Stromal cell of bone marrow (primary cell): ENCODE data around the gene MACF1.
A peak's percentile ranks its signal among the peaks of the same experiment; 100 is the strongest.

Experiments used
- DNase-seq: peaks from one replicate; pipeline ENCODE4 v3.0.0-alpha.2; 2012; ENCODE audit warnings: low read depth

Gene MACF1

DNA sequence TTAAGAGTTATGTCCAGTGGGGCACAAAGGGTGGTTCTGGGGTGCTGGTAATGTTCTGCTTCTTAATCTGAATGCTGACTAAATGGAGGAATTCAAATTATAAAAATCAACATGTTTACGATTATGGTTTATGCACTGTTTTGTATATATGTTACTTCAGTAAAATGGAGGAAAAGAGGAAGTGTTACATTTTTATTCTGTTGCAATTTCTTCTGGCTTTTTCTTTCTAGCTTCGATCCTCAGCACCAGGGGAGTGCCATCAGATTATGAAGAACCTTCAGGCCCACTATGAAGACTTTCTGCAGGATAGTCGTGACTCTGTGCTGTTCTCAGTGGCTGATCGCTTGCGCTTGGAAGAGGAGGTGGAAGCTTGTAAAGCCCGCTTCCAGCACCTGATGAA is 105.5 kb downstream of the MACF1 start:
- no peak for DNase-seq

DNA sequence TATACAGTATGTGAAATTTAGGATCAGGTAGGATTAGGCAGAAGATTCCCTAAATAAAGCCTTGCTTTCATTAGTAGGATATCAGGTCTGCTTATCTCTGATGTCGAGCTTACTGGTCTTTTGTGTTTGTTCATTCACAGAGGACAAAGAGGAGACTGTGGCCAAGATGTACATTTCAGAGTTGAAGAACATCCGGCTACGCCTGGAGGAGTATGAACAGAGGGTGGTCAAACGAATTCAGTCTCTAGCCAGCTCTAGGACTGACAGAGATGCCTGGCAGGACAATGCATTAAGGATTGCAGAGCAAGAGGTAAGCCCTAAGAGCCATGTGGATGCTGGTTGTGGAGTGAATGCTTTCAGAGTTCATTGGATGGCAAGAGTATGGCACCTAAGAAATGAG is 106.2 kb downstream of the MACF1 start:
- DNase-seq: no peak

DNA sequence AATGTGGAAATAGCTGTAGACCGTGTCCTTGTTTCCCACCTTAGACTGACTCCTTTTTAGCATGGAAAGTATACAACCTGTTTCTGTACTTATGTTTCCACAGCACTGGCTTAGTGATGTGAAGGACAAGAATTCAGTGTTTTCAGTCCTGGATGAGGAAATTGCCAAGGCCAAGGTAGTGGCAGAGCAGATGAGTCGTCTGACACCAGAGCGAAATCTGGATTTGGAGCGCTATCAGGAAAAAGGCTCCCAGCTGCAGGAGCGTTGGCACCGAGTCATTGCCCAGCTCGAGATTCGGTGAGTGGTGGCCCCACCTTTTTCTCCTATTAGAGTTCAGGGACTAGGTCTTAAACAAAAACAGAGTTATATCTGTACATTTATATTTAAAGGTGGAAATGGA is 112.6 kb downstream of the MACF1 start:
- no peak for DNase-seq

DNA sequence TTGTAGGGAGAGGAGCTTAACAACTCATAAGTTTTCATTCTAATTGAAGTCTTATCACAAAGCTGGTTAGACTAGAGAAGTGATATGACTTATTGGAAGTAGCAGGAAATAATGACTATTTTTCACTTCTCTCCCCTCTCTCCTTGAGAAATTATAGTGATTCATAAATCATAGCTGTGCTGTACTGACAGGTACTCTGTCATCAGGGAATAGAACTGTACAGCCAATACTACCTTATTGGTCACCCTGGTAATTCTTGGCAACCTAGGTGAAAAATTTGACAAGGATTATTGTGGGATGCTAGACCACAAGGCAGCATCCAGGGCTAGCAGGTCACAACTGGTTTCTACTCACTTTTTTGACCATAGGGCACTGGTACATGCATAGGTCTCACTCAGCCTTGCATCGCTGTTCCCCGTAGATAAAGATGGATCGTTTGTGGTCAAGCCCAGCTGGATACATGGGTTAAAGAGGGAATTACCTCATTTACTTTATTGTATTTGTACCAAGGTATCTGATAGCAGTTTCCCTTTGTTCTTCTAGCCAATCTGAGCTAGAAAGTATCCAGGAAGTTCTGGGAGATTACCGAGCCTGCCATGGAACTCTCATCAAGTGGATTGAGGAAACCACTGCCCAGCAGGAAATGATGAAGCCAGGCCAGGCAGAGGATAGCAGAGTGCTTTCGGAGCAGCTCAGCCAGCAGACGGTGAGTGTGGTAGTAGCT is 113.6 kb downstream of the MACF1 start:
- no peak for DNase-seq

DNA sequence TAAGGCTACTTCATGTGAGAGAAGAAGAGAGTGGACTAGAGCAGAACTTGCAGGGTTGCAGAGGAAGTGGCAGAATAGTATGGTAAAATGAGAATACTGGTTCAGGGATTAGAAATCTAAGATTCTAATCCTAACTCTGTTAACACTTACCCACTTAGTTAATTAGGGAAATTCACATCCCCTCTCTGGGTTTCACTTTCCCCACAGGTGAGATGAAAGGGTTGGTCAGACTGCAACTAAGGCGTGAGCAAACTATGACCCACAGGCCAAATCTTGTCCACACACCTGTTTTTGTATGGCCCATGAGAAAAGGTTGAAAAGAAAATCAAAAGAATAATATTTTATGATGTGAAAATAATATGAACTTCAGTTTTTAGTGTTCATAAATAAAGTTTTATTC is 117.5 kb downstream of the MACF1 start:
- DNase-seq: no peak

DNA sequence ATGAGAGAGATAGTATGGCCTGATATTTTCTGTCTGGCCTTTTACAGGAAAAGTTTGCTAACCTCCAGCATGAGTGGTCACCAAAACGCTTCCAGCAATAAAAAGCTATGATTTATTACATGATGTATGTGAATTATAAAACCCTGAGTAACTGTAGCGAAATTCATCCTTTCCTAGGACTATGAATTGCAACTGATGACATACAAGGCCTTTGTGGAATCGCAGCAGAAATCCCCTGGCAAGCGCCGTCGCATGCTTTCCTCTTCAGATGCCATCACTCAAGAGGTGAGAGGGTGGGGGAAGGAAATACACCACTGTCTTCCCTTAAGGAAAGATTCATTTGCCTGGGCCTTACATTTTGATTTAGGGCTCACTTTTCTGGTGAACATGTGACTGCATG is 117.9 kb downstream of the MACF1 start:
- no peak for DNase-seq

DNA sequence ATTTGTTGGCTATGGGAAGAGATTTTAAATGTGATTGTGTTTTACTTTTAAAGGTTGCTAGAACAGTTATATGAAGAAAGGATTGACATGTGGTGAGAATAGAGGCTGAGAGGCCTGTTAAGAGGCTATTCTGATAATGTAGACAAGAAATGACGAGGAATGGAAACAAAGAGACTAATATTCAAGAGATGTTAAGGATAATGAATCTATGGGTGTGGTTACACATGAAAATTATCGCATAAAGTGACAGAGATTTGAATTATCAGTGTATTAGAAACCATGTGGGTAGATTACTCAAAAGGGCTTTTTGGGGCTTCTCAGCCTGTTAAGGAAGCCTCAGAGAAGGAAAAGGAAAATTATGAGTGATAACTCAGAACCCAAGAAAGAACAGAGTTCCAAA is 120.4 kb downstream of the MACF1 start:
- DNase-seq: no peak

DNA sequence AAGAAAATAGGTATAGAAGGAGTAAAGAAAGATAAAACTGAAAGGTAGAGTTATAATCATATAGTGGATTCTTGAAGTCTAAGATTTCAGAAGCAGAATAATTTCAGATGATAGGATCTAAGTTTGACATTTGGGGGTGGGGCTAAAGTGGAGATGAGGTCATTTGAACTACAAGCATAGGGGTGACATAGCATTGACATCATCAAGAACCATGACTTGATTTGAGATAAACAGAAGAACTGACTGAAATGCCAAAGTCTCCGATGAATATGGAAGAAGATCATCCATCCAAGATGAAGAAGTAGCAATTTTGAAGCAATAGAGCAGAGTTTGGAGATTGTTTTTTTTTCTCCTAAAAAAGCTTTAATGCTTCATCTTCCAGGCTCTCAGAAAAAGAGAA is 122.3 kb downstream of the MACF1 start:
- DNase-seq: no peak

DNA sequence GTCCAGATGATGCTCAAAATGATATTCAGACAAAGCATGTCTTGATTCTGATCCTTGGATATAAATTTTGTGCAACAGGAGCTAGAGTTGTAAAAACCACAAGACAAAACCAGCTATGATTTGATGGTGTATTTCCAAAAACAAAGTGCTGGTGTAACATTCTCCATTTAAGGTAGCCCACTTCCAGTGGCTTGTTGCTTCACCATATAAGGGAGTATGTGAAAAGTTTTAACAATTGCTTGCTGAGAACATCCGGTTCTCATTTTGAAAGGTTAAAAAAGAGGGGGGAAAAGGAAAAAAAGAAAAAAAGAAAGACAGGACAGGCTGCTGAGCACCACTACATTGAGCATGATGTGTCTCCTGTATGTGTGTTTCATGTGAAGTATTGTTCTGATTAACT is 123.6 kb downstream of the MACF1 start:
- no peak for DNase-seq

DNA sequence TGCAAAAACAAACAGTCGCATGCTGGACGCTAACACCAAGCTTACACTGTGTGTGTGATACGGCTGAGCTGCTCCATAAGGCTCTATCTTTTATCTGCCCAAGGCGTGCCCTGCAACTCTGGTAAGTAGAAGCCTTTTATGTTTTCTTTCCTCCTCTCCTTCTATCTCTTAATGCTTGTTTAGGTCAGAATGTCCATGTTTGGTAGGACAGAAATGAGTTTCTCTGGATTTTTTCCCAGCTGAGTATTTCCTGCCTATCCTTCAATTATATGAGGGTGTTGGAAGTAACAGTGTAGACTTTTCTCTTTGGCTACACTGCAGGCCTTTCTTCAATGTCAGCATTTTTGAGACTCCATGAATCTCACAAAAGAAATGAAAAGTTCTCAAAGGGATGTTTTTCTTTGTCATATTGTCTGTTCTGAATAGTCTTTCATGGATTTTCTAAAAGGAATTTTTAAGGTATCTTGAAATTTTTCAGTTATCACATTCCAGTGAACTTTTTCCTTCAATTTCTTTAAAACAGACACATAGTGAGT is 124.2 kb downstream of the MACF1 start:
- no peak for DNase-seq

DNA sequence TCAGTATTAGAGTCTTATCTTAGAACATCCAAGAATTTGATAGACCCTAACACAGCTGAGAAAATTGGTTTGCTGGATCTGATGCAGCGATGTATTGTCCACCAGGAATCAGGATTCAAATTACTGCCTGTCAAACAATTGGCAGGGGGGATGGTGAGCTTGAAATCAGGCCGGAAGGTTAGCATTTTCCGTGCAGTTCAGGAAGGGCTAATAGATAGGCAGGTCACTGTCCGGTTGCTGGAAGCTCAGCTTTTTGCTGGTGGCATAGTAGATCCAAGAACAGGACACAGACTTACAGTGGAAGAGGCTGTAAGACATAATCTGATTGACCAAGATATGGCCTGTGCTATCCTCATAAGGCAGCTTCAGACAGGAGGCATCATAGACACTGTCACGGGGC is 127.2 kb downstream of the MACF1 start:
- DNase-seq: no peak

DNA sequence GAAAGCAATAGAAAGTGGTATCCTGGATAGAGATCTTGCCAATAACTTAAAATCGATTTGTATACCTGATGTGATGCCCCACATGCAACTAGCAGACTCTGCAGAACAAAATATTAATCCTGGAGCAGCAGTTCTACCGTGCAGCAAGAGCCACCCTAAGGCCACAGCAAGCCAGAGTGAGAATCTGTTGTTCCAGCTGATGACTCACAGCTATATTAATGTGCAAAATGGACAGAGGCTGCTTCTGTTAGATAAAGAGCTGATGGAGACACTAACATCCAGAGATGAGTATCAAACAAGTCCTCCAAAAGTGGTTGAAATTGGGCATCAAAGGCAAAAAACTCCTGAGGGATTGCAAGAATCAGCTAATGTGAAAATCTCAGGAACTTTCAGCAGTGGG is 127.8 kb downstream of the MACF1 start:
- DNase-seq: peak; percentile 6

DNA sequence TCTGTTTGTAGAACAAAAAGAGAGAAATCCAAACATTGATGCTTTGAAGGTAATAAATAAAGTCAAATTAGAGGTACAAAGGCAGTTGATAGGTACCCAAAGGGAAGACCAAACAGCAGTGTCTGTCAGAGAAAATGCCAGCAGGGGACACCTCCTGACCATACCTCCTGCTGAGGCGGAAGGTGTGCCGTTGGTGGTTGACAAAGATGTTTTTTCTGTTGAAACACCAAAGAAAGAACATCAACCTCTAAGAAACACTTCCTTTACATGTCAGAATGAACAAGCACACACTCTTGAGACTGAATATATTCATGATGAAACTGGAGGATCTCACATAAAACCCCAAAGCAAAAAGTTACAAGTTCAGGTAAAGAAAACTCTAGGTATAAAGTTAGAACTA is 128.3 kb downstream of the MACF1 start:
- DNase-seq: no peak

DNA sequence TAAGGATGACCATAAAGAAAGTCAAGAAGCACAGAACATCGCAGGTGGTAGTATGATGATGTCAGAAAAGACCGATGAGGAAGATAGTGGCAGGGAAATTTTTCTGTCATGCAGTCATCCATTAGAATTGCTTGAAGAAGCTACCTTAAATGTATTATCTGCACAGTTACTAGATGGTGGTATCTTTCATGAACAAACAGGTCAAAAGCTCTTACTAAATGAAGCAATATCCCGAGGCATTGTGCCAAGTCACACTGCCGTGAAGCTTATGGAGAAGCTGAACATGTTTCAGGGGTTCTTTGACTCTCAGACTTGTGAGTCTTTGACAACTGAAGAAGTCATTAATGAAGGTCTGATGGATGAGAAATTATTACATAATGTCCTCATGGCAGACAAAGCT is 128.8 kb downstream of the MACF1 start:
- DNase-seq: no peak

DNA sequence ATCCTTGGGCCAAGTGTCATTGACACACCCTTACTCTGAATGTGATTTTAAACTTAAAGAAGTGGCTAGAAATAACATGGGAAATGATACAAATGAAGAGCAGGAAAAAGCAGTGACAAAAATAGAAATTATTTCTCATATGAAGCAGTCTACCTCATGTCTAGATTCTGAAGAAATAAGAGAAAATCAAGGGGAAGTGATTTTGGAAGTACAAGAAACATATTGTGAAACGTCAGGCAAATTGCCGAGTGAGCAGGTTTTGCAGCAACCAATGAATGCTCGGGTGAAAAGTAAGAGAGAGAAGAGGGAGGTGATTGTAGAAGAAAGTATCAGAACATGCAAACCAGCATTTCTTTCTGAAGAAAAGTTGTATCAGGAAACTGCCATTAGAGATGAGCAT is 130.7 kb downstream of the MACF1 start:
- no peak for DNase-seq

DNA sequence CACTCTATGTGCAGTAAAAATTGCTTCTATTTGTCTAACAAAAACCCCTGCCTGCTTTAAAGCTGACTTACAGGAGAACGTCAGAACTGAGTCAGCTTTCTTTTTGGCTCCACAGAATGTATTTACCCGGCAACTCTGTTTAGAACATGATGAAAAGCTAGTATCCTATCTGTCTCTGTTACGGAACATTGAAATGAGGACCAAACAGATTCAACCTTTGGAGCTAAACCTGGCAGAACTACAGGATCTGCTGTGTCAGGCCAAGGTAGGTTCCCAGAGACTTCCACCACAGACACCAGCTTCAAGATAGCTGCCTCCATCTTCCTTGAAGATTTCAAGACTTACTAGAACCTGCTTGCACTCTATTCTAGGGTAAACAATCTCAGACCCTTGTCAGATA is 132.6 kb downstream of the MACF1 start:
- DNase-seq: no peak

DNA sequence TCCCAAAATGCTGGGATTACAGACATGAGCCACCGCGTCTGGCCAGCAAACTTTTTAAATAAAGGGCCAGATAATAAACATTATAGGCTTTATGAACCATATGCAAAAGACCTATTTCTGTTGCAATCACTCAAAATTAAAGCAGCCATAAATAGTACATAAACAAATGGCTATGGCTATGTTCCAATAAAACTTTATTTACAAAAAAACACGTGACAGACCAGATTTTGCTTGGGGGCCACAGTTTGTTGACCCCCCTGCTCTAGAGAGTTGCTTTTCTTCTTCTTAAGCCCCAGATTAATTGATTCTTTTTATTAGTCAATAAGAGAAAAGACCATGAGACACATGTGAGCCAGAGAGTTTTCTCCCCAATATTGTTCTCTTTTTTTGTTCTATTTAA is 138.3 kb downstream of the MACF1 start:
- DNase-seq: no peak

DNA sequence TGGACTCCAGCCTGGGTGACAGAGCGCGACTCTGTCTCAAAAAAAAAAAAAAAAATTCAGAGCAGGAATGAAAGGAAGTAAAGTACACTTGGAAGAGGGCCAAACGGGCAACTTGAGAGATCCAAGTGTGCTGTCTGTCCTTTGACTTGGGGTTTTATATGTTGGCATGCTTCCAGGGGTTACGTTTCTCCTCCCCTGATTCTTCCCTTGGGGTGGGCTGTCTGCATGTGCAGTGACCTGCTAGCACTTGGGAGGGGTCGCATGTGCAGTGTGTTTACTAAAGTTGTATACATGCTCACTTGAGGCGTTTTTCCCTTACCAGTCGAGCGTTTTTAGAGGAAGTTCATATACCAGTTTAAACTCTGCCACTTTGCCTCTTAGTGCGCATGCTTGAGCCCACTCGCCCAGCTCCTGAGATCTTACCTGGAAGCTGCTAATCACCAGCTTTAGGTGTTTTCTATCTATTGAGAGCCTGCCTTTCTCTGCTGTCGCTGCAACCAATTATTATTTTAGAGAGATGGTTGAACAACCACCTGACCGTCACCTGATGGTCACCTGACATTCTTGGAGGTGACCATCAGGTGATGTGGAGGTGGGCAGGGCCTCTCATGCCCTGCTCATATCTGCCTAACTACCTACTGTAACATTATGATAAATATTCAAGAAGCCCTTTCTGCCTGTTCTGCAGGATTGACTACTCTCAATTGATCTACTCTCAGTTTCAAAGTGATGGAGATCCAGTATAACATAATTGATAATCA is 140.1 kb downstream of the MACF1 start:
- no peak for DNase-seq

DNA sequence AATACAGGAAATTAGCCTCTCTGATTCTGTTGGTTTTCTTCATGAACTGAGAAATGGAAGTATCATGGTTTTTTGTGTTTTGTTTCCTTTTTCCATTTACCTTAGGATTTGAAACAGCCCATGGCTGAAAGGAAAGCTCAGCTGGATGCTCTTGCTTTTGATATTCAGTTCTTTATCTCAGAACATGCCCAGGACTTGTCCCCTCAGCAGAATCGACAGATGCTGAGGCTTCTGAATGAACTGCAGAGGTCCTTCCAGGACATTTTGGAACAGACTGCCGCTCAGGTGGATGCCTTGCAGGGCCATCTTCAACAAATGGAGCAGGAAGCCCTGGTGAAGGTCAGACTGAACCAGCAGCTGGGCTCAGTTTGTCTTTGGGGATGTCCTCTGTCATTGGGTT is 142.4 kb downstream of the MACF1 start:
- DNase-seq: no peak

DNA sequence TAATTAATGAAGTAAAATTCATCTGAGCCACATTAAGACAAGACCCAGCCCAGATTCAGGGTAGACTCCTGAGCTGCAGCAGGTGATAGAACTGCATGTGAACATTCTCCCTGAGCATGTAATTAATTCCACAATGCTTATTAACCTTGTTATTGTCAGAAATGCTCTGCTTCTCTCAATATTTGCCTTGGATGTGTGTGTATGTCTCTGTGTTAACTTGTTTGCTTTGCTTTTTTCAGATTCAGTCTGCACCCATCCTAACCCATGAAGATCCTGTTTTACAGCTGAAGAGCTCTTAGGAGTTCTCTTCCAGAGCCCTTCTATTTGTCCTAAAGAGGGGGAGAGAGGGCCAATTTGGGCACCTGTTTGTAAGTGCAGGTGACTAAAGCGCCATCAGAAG is 143.8 kb downstream of the MACF1 start:
- DNase-seq: no peak

DNA sequence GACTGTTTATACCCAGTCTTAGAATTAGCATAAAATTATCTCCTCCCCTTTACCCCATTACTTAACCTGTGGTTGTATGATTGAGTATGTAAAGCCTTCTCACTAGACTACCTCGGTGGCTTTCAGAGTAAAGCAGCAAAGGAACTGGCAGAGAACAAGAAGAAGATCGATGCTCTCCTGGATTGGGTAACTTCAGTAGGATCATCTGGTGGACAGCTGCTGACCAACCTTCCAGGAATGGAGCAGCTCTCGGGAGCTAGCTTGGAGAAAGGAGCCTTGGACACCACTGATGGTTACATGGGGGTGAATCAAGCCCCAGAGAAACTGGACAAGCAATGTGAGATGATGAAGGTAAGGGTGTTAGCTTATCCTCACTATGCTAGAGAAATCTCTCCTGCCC is 148.4 kb downstream of the MACF1 start:
- DNase-seq: no peak

DNA sequence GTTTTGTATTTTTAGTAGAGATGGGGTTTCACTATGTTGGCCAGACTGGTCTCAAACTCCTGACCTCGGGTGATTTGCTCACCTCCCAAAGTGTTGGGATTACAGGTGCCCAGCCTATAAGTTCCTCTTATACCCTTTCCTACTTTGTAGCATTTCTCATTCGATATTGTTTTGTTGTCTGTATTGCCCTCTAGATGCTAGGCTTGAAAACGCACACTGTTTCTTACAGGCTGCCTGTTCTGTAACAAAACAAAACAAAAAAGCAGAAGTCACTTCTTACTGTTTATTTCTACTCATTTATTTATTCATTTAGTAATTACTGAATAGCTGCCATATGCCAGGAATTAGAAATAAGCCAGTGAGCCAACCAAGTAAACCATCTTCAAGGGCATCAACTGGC is 150.1 kb downstream of the MACF1 start:
- no peak for DNase-seq

DNA sequence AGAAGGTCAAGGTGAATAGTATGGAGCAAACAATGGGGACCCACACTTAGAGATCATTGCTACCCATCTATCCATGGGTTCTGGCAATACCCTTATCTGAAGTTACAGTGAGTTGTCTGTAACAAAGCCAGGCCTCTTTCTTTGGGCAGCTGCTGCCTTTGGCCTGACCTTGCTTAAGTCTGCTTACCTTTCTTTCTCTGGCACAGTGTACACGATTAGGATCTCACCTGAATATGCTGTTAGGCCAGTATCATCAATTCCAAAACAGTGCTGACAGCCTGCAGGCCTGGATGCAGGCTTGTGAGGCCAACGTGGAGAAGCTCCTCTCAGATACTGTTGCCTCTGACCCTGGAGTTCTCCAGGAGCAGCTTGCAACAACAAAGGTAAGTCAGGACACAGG is 154.0 kb downstream of the MACF1 start:
- DNase-seq: no peak
